ENCODE data around the gene RNF220. TPM values are rescaled to one million over a fixed set of nuclear protein-coding genes. Genes with fewer than 3 reads are reported as not detected.

The RNF220 gene
- total and polyA plus RNA-seq, 2 of the 13 experiments (the other 11 are each of a cell fraction or from before 2014, with no cell fraction given), result 48.2 to 72.1 TPM

DNA sequence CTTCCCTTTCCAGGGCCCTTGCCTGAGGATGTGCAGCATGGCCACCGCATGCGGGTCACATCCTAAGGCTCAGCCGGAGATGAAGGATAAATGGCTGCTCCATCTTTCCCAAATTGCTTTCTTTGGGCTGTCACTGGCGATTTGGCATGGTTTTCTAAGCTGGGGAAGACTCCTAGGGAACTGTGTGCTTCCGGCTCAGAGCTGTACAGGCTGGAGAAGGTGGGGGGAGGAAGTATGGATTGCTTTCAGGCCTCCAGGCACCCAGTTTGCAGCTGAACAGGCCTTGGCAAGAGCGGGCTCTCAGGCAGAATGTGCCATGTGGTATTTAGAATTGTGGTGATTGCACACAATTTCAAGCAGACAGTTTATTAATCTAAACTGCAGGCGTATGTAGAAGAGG is 220.3 kb downstream of the RNF220 start:
- Histone ChIP-seq H3K9ac (ENCODE audit: insufficient read depth, low read depth, low read length) (no peak overlapping the region), H3K4me1 (ENCODE audit: insufficient read depth, low read length) (peaks cover under 1% of the 10 kb centered on the region; the same call in 1 of the 2 replicates), H2AFZ (ENCODE audit: low read length) (no peak overlapping the region), H3K9me3 (ENCODE audit: low read length) (no peaks in the 10 kb centered on the region), H3K4me3 (replicated peaks in 1 of 3; ENCODE audit: insufficient read depth in 1 of 3, low read depth in 2 of 3, low read length in 3 of 3) (no peak overlapping the region), H3K36me3 (replicated peaks in 1 of 2; ENCODE audit: control insufficient read depth in 1 of 2, insufficient read depth in 2 of 2, low read length in 2 of 2) (peaks cover 0 to 7% of the 10 kb centered on the region in 2 experiments; a peak in 2 of 5 replicates), H3K79me2 (ENCODE audit: insufficient read depth, low read length) (no peaks in the 10 kb centered on the region), H3K27ac (ENCODE audit: extremely low read length, insufficient read depth, low read length) (no peak overlapping the region), H3K27me3 (ENCODE audit: control insufficient read depth in 1 of 2, insufficient read depth in 2 of 2, low read length in 2 of 2) (peaks cover 0 to 13% of the 10 kb centered on the region in 2 experiments; a peak in 2 of 5 replicates), H4K20me1 (ENCODE audit: insufficient read depth, low read length) (no peaks in the 10 kb centered on the region), H3K4me2 (ENCODE audit: low read depth, low read length) (no peak overlapping the region)
- no peak for FAIRE-seq
- POLR2A ChIA-PET, result no interaction called here
- BruUV-seq (replicated peaks), result no TSS peak
- in situ Hi-C loops (cut with HindIII; ENCODE audit: extremely low pct_ligation_motif_present, low pct_unique_long_range_greater_than_20kb), result no loop called here
- intact Hi-C loops (cut with micrococcal nuclease; ENCODE audit: unreplicated experiment), result no loop called here
- CTCF ChIA-PET (ENCODE audit: low intra/inter-chr PET ratio, low total read pairs), result no interaction called here
- WGBS (ENCODE audit: low lambda C conversion rate), result 75% methylated on average over 4 of the region's 7 CpGs
- TF ChIP-seq, protein P1, sequence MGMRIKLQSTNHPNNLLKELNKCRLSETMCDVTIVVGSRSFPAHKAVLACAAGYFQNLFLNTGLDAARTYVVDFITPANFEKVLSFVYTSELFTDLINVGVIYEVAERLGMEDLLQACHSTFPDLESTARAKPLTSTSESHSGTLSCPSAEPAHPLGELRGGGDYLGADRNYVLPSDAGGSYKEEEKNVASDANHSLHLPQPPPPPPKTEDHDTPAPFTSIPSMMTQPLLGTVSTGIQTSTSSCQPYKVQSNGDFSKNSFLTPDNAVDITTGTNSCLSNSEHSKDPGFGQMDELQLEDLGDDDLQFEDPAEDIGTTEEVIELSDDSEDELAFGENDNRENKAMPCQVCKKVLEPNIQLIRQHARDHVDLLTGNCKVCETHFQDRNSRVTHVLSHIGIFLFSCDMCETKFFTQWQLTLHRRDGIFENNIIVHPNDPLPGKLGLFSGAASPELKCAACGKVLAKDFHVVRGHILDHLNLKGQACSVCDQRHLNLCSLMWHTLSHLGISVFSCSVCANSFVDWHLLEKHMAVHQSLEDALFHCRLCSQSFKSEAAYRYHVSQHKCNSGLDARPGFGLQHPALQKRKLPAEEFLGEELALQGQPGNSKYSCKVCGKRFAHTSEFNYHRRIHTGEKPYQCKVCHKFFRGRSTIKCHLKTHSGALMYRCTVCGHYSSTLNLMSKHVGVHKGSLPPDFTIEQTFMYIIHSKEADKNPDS (CRISPR knock-in tag; IDR thresholded peaks at IDR 0.05), result no peak
- TF ChIP-seq GATAD1 (CRISPR knock-in tag; IDR thresholded peaks at IDR 0.05) (no peak), SYNCRIP (IDR thresholded peaks at IDR 0.05; ENCODE audit: insufficient read depth, low read depth, low read length) (no peak), TAF15 (IDR thresholded peaks at IDR 0.05; ENCODE audit: low read depth, low read length, poor library complexity, severe bottlenecking) (no peak), YY1 (IDR thresholded peaks at IDR 0.05; ENCODE audit: insufficient read depth, insufficient replicate concordance, low read depth, low read length) (no peak), WIZ (CRISPR knock-in tag; IDR thresholded peaks at IDR 0.05) (no peak), ZNF761 (CRISPR knock-in tag; conservative IDR thresholded peaks at IDR 0.05) (no peak), FIP1L1 (IDR thresholded peaks at IDR 0.05; ENCODE audit: borderline replicate concordance, insufficient read depth, low read depth, low read length) (no peak)
- TF ChIP-seq, protein P2, sequence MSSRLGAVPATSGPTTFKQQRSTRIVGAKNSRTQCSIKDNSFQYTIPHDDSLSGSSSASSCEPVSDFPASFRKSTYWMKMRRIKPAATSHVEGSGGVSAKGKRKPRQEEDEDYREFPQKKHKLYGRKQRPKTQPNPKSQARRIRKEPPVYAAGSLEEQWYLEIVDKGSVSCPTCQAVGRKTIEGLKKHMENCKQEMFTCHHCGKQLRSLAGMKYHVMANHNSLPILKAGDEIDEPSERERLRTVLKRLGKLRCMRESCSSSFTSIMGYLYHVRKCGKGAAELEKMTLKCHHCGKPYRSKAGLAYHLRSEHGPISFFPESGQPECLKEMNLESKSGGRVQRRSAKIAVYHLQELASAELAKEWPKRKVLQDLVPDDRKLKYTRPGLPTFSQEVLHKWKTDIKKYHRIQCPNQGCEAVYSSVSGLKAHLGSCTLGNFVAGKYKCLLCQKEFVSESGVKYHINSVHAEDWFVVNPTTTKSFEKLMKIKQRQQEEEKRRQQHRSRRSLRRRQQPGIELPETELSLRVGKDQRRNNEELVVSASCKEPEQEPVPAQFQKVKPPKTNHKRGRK (CRISPR knock-in tag; IDR thresholded peaks at IDR 0.05), result no peak
- no peak for ATAC-seq
- no peak for DNase-seq (ENCODE audit: low spot score)
